Gastrocnemius medialis (tissue), 4 donors: ENCODE results near the gene MIB1.

Experiments
- POLR2A ChIP-seq, 2 donors: fragments of 450-650 bp; IDR thresholded peaks; one replicate each; pipeline ENCODE4 v1.6.1; 2017; ENCODE audit warnings: antibody characterized with exemption in 2 of 2, mild to moderate bottlenecking in 2 of 2, moderate library complexity in 2 of 2
- TF ChIP-seq, protein P1 (sequence below), 5 experiments: fragments of 450-650 bp in 3 of 5; fragments of 200-600 bp in 2 of 5; sonication (generic) in 2 of 5; IDR thresholded peaks in 4 of 5; conservative IDR thresholded peaks in 1 of 5; 1 replicate in 4 of 5; 2 replicates in 1 of 5; pipeline ENCODE4 v1.5.1; 2016 to 2019; ENCODE audit warnings: antibody characterized with exemption in 5 of 5, mild to moderate bottlenecking in 3 of 5, moderate library complexity in 3 of 5

- TF ChIP-seq, protein P1, sequence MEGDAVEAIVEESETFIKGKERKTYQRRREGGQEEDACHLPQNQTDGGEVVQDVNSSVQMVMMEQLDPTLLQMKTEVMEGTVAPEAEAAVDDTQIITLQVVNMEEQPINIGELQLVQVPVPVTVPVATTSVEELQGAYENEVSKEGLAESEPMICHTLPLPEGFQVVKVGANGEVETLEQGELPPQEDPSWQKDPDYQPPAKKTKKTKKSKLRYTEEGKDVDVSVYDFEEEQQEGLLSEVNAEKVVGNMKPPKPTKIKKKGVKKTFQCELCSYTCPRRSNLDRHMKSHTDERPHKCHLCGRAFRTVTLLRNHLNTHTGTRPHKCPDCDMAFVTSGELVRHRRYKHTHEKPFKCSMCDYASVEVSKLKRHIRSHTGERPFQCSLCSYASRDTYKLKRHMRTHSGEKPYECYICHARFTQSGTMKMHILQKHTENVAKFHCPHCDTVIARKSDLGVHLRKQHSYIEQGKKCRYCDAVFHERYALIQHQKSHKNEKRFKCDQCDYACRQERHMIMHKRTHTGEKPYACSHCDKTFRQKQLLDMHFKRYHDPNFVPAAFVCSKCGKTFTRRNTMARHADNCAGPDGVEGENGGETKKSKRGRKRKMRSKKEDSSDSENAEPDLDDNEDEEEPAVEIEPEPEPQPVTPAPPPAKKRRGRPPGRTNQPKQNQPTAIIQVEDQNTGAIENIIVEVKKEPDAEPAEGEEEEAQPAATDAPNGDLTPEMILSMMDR (IDR thresholded peaks at IDR 0.05 in 4 of 5, conservative IDR thresholded peaks at IDR 0.05 in 1 of 5) = no peak
- TF ChIP-seq POLR2A (IDR thresholded peaks at IDR 0.05) = no peak
Observed at GRCh38 chr18:21761471-21762115, 21.0 kb downstream of the MIB1 start.
